Lower leg skin (tissue), 4 donors: ENCODE results near the gene EEFSEC. TPM values are rescaled to one million over a fixed set of nuclear protein-coding genes. Genes with fewer than 3 reads are reported as not detected.

ENCODE experiments used
- DNase-seq, 2 donors: peaks; one replicate each; pipeline ENCODE4 v3.0.0-alpha.2; 2019; ENCODE audit warnings: low spot score in 2 of 2
- H3K4me3 ChIP-seq: fragments of 200-600 bp; sonication (generic); 2 replicates; pipeline ENCODE4 v1.5.1; 2017; ENCODE audit warnings: mild to moderate bottlenecking, low read depth; ENCODE audit not compliant: poor library complexity, severe bottlenecking
- POLR2A ChIP-seq, 2 donors: fragments of 450-650 bp; IDR thresholded peaks; one replicate each; pipeline ENCODE4 v1.6.1; 2016 to 2017; ENCODE audit warnings: antibody characterized with exemption in 2 of 2, mild to moderate bottlenecking in 1 of 2, moderate library complexity in 1 of 2
- WGBS, 2 donors: methylation state at CpG; one replicate each; pipeline ENCODE4 v1.1.5; 2018; 5-methylcytosine and 5-hydroxymethylcytosine counted together
- intact Hi-C: fragments of 100-400 bp; cut with DNase I; formaldehyde crosslinking; loops from one replicate; pipeline ENCODE4 v1.15.0; 2023; ENCODE audit warnings: low total_unique reads
- total RNA-seq, 4 donors: library from RNA; depleted of rRNA; stranded (reverse); fragments of >200 nt; gene quantifications; one replicate each; pipeline ENCODE4 v1.1.0, GENCODE V29; 2016
- TF ChIP-seq, protein P1 (sequence below), 3 donors: fragments of 450-650 bp; IDR thresholded peaks; one replicate each; pipeline ENCODE4 v1.5.1; 2016; ENCODE audit warnings: antibody characterized with exemption in 3 of 3, mild to moderate bottlenecking in 3 of 3, moderate library complexity in 2 of 3

EEFSEC gene
- total RNA-seq, 4 donors from 2014 or later, result 16.3 to 28.6 (median 16.8) TPM

DNA sequence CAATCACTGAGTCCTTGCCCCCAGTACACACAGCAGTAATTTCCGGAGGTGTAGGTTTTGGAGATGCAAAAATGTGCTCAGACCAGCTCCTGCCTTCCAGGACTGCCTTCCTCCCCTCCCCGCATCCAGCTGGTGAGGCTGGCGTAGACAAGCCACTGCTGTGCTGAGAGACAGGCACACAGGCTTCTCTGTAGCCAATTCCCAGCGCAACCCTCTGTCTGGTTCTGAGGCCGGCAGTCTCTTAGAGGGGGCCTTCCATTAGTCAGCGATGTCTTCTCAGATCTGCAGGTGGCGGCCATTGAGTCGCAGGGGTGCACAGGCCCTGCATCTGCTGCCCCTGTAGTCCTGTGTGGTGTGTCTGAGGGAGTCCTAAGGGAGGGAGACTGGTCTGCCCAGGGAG is 199.0 kb downstream of the EEFSEC start:
- DNase-seq, result no peak
- intact Hi-C loops, result no loop called here
- H3K4me3 ChIP-seq, result no peak overlapping the region
- 97 to 99% methylated on average over 8 of the region's 8 CpGs for WGBS, 2 donors
- TF ChIP-seq, protein P1, sequence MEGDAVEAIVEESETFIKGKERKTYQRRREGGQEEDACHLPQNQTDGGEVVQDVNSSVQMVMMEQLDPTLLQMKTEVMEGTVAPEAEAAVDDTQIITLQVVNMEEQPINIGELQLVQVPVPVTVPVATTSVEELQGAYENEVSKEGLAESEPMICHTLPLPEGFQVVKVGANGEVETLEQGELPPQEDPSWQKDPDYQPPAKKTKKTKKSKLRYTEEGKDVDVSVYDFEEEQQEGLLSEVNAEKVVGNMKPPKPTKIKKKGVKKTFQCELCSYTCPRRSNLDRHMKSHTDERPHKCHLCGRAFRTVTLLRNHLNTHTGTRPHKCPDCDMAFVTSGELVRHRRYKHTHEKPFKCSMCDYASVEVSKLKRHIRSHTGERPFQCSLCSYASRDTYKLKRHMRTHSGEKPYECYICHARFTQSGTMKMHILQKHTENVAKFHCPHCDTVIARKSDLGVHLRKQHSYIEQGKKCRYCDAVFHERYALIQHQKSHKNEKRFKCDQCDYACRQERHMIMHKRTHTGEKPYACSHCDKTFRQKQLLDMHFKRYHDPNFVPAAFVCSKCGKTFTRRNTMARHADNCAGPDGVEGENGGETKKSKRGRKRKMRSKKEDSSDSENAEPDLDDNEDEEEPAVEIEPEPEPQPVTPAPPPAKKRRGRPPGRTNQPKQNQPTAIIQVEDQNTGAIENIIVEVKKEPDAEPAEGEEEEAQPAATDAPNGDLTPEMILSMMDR (IDR thresholded peaks at IDR 0.05), result no peak
- TF ChIP-seq POLR2A (IDR thresholded peaks at IDR 0.05), result no peak

DNA sequence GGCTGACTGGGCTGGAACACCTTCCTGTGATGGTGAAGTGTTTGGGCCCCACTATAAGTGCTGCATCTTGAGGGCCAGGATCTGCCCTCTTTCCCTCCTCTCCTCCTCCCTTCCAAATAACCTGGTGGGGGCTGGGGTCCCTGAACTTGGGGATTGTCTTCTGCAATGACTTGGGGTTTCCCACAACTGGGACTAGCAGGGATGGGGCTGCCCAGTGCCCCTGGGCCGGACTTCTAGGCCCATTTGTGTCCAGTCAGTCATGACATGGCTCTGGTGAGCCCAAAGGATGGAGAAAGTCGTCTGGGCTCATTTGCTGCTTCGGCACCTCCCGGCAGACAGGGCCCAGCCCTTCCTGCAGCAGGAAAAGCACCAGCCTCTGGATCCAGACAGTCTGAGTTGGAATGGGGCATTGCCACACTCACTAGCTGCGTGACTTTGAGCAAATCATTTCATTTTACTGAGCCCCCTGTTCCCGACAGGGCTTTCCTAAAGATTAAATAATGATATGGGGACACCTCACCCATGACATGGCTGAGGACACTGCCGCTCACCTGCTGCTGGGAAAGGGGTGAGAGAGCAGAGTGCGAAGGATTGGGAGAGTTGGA is 200.2 kb downstream of the EEFSEC start:
- no peak overlapping the region for H3K4me3 ChIP-seq
- TF ChIP-seq, protein P1 (IDR thresholded peaks at IDR 0.05), result no peak
- no peak for TF ChIP-seq POLR2A (IDR thresholded peaks at IDR 0.05)
- no peak for DNase-seq
- intact Hi-C loops, result no loop called here
- 83 to 87% methylated on average over 8 of the region's 8 CpGs for WGBS, 2 donors

DNA sequence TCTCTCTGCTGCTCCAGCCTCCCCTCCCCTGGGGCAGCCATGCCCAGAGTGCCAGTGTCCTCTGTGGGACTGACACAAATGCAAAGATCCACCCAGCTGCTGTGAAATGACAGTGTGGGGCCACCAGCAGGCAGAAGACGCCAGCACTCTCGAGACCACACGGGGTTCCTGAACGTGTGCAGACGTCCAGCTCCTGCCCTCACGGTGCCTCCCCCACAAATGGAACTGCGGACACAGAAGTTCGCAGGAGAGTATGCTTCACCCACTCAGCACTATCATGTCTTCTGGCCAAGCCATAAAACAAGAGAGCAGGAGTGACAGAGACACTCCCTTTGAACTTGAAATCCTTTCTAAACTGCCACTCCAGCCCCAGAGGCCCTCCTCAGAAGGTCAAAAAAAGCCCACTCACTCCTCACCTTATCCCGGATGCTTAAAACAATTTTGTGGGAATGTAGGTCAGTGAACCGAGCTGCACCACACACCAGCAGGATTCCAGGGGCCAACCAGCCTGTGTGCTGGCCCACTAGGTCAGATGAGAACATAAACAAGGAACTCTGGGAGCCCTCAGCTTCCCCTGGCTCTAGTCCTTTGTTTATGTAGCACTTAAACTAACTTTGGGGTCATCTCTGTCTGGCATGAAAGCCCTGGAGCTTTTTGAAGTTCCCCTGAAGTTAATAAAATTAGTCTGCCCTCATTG is 200.9 kb downstream of the EEFSEC start:
- H3K4me3 ChIP-seq, result no peak overlapping the region
- intact Hi-C loops, result no loop called here
- 81 to 89% methylated on average over 10 of the region's 10 CpGs for WGBS, 2 donors
- no peak for DNase-seq
- TF ChIP-seq, protein P1 (IDR thresholded peaks at IDR 0.05), result no peak
- TF ChIP-seq POLR2A (IDR thresholded peaks at IDR 0.05), result no peak

DNA sequence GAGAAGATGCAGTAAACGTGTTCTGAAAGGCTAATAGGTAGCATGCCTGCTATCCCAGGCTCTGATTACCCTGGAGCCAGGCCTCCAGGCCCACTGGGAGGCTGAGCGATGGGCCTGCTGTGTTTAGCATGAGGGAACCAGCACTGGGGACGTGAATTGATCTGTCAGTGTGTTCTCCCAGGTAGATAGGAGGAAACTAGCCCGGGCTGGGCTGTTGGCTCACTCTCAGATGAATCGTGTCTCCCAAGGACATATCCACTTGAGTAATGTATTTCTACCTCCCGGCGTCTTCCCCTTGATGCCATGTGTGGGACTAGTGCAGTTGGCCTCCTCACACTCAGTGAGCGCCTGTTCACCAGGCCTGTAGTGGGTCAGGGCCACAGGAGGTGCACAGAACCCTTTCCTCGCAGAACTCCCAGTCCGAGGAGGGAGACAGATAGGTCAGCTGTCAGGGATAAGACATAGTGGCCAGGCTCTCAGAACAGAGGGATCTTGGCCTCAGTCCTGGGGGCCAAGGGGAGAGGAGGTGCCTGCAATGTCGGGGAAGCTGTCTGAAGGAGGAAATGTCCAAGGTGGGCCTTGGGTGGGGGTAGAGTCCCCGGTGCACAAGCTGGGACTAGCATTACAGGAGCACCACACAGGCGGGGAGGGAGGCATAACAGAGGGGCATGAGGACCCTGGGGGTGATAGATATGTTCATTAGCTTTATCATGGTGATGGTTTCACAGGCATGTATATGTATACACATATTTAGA is 201.7 kb downstream of the EEFSEC start:
- no peak for TF ChIP-seq POLR2A (IDR thresholded peaks at IDR 0.05)
- TF ChIP-seq, protein P1 (IDR thresholded peaks at IDR 0.05), result no peak
- 84 to 88% methylated on average over 12 to 13 of the region's 13 CpGs for WGBS, 2 donors
- H3K4me3 ChIP-seq, result no peak overlapping the region
- intact Hi-C loops, result no loop called here
- no peak for DNase-seq

DNA sequence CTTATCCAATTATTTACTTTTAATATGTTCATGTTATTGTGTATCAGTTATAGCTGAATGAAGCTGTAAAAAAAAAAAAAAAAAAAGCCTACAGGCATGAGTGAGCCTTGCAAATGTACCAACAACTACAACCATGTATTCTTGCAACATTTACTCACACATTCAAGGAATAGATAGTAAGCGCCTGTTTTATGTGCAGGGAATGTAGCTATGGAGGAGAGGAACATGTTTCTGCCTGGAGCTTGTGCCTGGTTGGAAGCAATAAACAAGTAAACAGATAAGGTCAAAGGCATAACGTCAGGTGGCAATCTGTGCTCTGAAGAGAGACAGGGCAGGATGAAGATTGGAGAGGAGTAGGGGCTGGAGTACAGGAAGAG is 202.2 kb downstream of the EEFSEC start:
- 83 to 91% methylated on average over 2 of the region's 2 CpGs for WGBS, 2 donors
- intact Hi-C loops, result no loop called here
- TF ChIP-seq, protein P1 (IDR thresholded peaks at IDR 0.05), result no peak
- no peak for TF ChIP-seq POLR2A (IDR thresholded peaks at IDR 0.05)
- no peak for DNase-seq
- no peak overlapping the region for H3K4me3 ChIP-seq
